NCI-H446 (cell line): ENCODE data around the gene LRRIQ1.
"Not testable (repeated sequence)": the region's sequence is repeated elsewhere in the genome, so short reads cannot be mapped to it uniquely, and the experiment has no call there.

Experiments used
- DNase-seq, 2 experiments: peaks; one replicate each; lab custom pipeline; 2025; lab: John Stamatoyannopoulos, UW

The LRRIQ1 gene, protein sequence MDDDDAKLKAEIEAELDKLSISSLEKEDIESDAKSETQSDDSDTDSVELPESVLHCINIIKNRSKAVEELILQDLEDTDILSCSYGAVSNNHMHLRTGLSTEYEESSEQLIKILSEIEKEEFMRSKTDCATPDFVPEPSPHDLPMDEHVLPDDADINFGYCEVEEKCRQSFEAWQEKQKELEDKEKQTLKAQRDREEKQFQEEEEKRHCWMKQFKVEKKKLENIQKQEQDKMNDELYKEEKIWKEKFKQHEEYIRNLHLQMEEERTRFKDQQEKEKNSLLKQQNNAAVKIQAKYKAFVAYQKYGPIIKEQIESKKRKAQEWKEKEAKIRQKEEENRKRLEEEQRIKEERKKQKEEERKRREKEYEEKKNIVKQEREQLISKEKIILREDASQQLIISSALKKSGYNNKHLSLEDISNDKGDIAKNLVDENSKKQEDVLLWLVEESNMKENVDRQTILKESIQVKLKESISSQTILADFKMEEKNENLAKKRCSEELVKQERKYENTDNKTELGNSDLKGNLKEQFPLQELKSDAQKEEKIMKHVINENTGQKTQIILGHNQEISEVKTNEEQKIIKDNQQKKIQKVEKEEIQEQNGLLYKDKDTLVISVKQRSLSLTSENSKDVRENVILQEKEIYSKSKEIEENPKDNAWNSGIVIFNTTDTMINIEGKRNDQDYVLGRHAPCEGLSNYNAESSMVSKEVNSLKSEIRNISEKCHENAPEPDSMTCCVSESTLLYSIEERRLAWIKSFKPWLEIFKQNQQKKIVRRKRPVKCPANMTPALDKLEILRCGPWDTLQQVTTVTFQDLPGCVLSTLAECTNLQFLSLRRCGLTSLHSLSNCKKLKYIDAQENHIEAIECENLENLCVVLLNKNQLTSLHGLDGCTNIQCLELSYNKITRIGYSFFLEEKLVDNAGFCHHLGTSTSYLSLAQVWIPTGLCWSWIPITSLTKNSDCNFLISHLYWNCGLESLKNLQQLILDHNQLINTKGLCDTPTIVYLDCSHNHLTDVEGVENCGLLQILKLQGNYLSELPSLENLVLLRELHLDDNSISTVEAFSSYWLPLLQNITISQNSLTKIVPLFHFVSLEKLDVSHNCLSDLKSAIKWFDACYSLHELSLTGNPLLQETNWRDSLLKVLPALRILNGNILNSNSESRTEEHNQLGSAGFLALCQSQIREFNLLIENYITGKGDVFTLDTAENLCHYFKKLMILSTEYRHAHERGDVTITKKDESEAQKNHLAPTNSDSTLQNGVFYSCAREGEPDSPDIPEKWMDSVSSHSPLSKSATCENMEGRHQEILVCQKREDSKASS (N-terminal part only)

DNA sequence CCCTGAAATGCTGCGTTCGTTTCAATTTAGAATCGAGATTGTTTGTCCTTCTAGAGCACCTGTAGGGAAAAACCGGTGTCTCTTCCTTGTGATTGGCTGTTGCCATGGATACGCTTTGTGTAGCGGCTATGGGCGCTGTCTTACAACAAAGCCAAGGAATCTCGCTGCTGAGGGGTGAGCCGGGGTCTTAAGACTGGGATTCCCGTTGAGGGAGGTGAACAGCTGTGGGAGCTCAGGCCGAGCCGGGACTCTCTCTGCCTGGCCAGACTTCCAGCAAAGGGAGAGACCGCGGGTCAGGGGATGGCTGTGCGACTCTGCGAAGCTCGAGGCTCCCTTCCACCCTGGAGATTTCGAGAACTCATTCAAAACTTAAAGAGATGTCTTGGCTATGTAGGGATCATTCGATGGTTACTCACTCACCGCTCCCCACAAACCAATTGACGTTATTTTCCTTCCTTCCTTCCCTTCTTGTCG, at the start of gene LRRIQ1, which contains the start of gene TSPAN19:
Gene LRRIQ1, plus strand, starts transcription at position 118 of the 474 bp plus-strand sequence. CDS start 1,826 bp downstream, outside the sequence.
Gene TSPAN19, minus strand, starts transcription at position 44 of the 474 bp plus-strand sequence. CDS start 6,331 bp downstream, outside the sequence.
- peak; percentile 72 to 89 for DNase-seq

DNA sequence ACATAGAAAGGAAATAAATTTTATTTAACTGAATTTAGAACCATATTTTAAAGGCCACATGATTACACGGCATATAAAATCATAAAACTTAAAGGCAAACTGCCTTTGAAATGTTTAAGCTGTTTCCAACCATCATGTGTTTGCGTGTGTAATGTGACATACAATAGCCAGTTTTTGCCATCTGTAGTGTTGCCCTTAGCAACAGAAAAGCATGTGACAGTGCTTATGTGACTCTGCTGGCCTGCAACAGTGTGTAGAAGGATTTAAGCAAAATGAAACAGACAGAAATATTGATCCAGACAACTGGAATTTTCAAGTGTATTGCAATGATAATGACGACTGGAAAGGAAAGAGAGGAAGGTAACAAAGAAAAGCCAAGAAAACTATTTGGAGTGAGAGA, 49.6 kb upstream of the LRRIQ1 start:
- peak; percentile 39 to 44 for DNase-seq

DNA sequence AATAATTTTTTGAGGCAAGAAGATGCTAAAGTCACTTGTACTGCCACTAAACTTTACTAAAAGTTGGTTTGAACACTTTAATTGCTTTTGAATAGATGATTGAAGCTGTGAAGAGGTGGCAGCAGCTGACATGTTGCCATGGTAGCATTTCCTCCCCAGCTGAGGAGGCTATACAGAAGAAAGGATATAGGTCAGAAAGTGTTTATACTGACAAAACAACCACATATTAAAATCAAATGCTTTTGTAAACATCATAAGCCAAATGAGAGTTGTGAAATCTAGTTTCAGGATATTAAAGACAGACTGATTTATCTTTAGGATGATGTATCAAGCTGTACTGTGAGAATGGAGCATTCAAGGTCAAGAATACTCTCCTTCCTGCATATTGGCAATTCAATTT, 41.7 kb upstream of the LRRIQ1 start:
- no peak for DNase-seq

DNA sequence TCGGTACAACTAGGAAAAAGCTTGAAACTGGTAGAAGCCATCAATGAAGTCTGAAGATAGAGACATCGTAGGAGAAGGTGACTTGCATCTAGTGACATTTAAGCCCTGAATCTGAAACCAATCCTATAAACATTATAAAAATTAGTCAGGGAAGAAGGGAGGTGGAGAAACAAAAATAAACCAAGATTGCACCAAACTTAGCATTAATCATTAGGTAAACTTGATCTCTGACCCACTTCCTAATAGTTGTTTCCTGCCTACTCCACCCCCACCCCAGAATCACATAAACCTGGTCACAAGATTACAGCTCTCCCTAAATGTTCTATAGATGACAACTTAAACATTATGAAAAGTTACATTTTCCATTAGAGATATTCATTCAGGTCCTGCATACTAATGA, 40.5 kb upstream of the LRRIQ1 start:
- DNase-seq: no peak

DNA sequence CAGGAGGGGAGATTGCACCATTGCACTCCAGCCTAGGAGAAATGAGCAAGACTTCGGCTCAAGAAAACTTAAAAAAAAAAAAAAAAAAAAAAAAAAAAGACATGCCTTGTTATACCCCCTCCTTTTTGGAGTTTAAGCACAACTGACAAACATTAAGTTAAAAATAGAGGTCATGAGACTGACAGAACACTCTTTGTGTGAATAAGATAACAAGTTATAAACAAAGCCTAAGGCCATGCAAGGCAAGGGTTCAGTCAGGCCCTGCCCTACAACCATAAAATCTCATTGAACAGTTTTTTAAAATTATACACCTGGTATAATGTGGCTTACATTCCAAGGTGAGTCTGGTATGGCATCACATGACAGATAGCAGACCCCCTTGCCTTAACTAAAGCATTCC, 39.4 kb upstream of the LRRIQ1 start:
- no peak for DNase-seq

DNA sequence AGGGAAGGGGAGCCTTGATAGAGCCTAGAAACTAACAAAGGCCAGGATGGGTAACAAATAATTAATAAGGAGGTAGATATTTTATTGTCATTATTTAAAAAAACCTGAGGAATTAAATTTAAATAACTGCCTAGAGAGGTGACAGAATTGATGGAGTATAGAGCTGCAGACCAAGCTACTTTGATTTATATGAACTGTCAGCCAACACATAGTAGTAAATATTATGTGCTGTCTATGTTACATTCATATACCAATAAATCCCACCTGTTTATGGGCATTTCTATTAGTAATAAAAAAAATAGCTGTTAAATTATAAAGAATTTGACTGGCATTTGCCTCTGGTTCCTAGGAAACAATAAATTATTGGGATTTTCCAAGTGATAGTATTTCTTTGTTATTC, 37.8 kb upstream of the LRRIQ1 start:
- no peak for DNase-seq

DNA sequence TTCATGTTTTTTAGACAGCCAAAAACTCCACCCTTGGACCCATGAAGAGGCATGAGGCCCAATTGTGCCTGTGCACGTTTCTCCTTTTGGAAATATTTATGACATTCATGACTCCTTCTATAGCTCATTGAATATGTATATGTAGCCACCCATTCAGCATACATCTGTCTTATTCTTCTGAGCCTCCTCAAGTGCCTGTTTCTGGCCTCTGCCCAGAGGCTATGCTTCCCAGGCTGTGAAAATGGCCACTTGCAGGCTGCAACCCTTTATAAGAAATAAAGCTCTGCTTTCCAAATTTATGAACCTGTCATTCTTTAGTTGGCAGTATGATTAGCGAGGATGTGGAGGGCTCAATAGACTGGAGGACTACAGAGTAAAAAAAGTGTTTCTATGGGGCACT, 35.4 kb upstream of the LRRIQ1 start:
- DNase-seq: peak in 1 of 2 experiments; percentile 9

DNA sequence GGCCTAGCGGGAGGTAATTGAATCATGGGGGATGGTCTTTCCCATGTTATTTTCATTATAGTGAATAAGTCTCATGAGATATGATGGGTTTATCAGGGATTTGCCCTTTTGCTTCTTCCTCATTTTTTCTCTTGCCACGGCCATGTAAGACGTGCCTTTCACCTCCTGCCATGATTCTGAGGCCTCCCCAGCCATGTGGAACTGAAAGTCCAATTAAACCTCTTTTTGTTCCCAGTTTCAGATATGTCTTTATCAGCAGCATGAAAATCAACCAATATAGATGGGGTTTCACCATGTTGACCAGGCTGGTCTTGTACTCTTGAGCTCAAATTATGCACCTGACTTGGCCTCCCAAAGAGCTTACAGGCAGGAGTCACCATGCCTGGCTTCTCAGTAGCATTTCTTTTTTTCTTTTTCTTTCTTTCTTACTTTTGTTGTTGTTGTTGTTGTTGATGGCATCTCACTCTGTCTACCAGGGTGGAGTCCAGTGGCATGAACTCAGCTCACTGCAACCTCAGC, 33.3 kb upstream of the LRRIQ1 start:
- no peak for DNase-seq

DNA sequence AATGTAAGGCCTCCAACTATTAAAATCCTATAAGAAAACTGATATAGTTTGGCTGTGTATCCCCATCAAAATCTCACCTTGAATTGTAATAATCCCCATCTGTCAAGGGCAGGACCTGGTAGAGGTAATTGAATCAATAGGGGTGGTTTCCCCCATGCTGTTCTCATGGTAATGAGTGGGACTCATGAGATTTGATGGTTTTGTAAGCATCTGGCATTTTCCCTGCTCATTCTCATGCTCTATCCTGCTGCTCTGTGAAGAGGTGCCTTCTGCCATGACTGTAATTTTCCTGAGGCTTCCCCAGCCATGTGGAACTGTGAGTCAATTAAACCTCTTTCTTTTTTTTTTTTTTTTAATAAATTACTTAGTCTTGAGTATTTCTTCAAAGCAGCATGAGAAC, 31.9 kb upstream of the LRRIQ1 start:
- no peak for DNase-seq

DNA sequence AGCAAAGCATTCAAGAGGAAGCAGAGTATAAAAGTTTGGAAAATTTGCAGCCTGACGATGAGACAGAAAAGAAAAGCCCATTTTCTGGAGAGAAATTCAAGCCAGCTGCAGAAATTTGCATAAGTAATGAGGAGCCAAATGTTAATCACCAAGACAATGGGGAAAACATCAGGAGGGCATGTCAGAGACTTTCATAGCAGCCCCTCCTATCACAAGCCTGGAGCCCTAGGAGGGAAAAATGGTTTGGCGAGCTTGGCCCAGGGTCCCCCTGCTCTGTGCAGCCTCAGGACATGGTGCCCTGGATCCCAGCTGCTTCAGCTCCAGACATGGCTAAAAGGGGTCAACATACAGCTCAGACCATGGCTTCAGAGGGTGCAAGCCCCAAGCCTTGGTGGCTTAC, 31.1 kb upstream of the LRRIQ1 start:
- DNase-seq: not testable (repeated sequence)

DNA sequence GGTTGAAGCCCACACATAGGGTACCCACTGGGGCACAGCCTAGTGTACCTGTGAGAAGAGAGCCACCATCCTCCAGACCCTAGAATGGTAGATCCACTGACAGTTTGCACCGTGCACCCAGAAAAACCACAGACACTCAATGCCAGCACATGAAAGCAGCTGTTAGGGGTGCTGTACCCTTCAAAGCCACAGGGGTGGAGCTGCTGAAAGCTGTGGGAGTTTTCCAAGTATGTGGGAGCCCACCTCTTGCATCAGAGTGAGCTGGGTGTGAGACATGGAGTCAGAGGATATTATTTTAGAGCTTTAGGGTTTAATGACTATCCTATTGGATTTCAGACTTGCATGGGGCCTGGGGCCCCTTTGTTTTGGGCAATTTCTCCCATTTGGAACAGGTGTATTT, 30.5 kb upstream of the LRRIQ1 start:
- no peak for DNase-seq

DNA sequence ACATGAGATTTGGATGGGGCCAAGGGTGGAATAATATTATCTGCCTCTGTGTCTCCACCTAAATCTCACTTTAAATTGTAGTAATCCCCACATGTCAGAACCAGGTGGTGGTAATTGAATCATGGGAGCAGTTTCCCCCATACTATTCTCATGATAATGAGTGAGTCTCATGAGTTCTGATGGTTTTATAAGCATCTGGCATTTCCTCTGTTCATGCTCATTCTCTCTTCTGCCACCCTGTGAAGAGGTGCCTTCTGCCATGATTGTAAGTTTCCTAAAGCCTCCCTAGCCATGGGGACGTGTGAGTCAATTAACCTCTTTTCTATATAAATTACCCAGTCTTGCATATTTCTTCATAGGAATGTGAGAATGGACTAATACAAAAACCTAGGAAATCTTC, 29.9 kb upstream of the LRRIQ1 start:
- DNase-seq: no peak

DNA sequence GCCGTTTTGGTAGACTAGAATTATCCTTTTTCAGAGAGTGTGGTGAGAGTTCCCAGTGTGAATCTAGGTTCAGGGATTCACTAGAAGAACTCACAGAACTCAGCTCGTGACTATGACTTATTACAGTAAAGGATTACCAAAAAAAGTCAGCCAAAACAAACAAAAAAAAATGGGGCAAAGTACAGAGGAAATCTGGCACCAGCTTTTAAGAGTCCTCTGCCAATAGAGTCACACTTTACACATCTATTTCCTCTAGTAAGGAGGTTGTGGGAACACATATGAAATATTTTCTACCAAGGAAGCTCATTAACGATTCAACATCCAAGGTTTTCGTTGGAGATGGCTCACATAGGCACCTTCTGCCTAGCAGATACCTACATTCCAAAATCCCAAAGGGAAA, 28.3 kb upstream of the LRRIQ1 start:
- DNase-seq: peak; percentile 9 to 57

DNA sequence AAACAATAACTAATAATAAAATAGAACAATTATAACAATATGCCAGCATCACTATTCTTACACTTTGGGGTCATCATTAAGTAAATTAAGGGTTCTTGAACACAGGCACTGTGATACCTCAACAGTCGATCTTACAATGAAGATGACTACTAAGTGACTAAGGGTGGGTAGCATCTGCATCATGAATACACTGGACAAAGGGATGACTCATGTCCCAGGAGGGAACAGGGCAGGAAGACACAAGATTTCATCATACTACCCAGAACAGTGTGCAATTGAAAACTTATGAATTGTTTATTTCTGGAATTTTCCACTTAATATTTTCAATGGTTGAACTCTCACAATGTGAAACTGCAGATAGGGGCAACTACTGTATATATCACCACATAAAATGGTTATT, 19.7 kb upstream of the LRRIQ1 start:
- DNase-seq: peak in 1 of 2 experiments; percentile 12

DNA sequence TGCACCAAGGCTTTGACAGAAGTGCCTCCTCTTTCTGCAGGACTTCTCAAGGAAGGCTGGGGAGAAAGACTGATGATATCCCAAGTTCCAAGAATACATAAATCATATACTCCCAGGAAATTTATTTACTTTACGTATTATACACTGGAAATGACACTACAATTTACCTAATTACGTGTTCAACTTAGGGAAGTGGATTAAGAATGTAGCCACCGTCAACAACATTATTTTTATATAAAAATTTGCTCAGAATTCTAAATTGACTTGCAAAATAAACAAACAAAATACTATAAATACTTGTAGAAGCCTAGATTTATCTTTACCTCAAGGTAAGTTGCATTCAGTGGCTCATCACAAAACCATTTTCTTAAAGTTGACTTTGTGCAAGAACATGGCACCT, 19.0 kb upstream of the LRRIQ1 start:
- no peak for DNase-seq

DNA sequence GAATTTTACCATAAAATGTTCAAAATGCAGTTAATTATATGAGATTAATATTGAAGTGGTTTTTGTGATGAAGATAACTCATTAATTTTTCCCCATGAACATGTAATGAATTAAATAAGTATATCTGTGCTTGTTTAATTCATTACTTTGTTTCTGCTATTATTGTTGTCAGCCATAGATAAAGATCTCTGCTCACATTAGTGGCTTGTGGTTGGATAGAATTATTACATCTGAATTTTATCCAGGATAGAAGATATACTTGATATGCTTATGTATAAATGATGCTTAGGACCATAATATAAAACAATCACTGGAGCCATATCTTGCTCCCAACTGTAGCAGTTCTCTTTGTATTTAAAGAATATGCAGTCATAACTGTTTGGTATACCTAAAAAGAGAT, 18.5 kb upstream of the LRRIQ1 start:
- no peak for DNase-seq

DNA sequence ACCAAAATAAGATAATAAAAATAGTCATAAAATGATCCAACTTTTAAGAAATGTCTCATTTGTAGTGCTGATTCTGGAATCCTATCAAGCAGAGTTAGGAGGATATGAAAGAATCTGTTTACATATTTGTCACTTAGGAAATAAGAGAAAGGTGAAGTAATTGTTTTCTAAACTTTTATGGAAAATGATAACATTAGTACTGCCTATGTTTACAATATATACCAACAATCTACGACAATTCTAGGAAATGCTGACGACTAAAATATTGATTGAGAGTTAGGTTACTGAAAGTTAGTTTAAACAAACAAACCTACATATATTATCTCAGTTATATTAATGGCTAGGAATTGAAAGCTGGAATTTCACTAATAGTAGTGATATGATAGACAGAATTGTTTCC, 18.1 kb upstream of the LRRIQ1 start:
- DNase-seq: no peak

DNA sequence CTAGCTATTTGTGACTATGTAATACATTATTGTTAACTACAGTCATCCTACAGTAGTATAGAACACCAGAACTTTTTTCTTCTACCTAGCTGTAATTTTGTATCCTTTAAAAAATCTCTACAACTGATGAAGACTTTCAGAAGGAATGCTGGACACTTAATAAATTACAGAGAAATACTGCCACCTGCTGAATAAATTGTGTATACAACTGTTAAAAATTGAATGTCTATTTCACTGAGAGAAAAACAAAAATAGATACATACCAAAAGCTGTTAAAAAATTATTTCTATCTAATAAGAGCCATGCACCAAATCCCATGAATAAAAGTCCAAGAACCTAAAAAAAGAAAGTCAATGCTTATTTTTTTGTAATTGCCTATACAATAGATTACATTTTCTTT, 6.7 kb upstream of the LRRIQ1 start:
- peak; percentile 4 to 69 for DNase-seq

DNA sequence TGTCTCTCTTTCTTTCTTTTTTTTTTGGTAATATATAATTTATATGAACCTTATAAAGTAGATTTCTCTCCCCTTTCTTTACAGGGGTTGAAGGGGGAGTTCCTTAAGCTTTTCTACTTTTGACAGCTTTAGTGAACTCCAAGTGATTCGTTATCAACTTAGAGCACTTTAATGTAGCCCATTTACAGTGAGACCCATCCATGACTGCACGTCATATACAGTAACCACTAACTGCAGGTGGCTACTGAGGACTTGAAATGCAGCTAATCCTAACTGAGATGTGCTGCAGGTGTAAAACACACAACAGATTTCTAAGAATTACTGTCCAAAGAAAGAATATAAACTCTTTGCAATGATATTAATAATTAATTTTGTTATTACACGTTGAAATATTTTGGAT, 582 bp downstream of the LRRIQ1 start:
- DNase-seq: no peak

DNA sequence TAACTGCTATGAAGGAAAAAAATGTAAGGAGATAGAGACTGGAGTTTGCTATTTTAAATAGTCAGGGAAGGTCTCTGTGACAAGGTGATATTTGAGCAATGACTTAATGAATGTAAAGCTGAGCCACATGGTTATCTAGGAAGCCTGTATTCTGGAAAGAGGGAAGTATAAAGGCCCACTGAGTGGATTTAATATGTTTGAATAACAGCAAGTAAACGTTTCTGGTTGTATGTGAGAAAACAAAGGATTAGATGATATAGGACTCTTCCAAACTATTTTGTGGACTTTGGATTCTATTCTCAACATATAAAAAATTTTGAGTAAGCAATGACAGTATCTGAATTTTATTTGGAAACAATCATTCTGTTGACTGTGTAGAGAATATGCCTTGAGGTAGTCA, 5.2 kb downstream of the LRRIQ1 start:
- no peak for DNase-seq

DNA sequence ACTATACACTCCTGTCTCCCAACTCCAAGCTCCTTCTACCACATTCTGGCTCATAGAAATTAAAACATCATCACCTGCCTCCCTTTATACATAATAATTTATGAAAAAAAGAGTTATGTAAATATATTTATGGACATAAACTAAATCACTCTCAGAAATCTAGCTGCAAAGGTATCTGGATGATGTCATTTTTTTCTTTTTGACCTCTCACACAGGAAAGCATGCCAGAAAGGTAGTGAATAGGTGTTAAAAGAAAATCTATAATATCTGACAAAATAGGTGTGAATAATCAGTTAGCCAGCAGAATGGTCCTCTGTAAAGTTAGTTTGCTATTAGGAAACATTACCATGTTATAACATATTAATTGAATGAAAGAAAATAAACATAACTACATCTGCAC, 7.7 kb downstream of the LRRIQ1 start:
- DNase-seq: no peak
